ENCODE measurements around the gene SYPL1. TPM values are rescaled to one million over a fixed set of nuclear protein-coding genes. Genes with fewer than 3 reads are reported as not detected.

SYPL1 gene
- total RNA-seq, 1 donor from 2014 or later = 47.2 TPM

GRCh38 chr7:106122713-106123112, 10.6 kb upstream of the SYPL1 start:
- DNase-seq (ENCODE audit: low spot score) = no peak

- DNase-seq (ENCODE audit: low spot score) = no peak
Observed at GRCh38 chr7:106121189-106121810, 9.2 kb upstream of the SYPL1 start.

- DNase-seq (ENCODE audit: low spot score) = no peak
Observed at GRCh38 chr7:106120500-106120899, 8.4 kb upstream of the SYPL1 start.

GRCh38 chr7:106119719-106120118, 7.6 kb upstream of the SYPL1 start:
- DNase-seq (ENCODE audit: low spot score) = no peak

- DNase-seq (ENCODE audit: low spot score) = no peak
Observed at GRCh38 chr7:106117786-106118544, 5.9 kb upstream of the SYPL1 start.

- no peak for DNase-seq (ENCODE audit: low spot score)
Observed at GRCh38 chr7:106116161-106116704, 4.1 kb upstream of the SYPL1 start.

- DNase-seq (ENCODE audit: low spot score) = no peak
Observed at GRCh38 chr7:106114716-106115383, 2.7 kb upstream of the SYPL1 start.

- no peak for DNase-seq (ENCODE audit: low spot score)
Observed at GRCh38 chr7:106112972-106113421, 885 bp upstream of the SYPL1 start.

- DNase-seq (ENCODE audit: low spot score) = no peak
Observed at GRCh38 chr7:106111655-106112117, 426 bp downstream of the SYPL1 start.

- peak; percentile 15 for DNase-seq (ENCODE audit: low spot score)
Observed at GRCh38 chr7:106110885-106111654, 1.0 kb downstream of the SYPL1 start.

- no peak for DNase-seq (ENCODE audit: low spot score)
Observed at GRCh38 chr7:106110238-106110560, 1.9 kb downstream of the SYPL1 start.

GRCh38 chr7:106109521-106110237, 2.4 kb downstream of the SYPL1 start:
- no peak for DNase-seq (ENCODE audit: low spot score)

GRCh38 chr7:106108991-106109390, 3.1 kb downstream of the SYPL1 start:
- no peak for DNase-seq (ENCODE audit: low spot score)

GRCh38 chr7:106104721-106105260, 7.3 kb downstream of the SYPL1 start:
- DNase-seq (ENCODE audit: low spot score) = no peak

GRCh38 chr7:106102387-106102966, 9.6 kb downstream of the SYPL1 start:
- DNase-seq (ENCODE audit: low spot score) = no peak

GRCh38 chr7:106101726-106102125, 10.4 kb downstream of the SYPL1 start:
- no peak for DNase-seq (ENCODE audit: low spot score)

GRCh38 chr7:106100863-106101629, 11.1 kb downstream of the SYPL1 start:
- no peak for DNase-seq (ENCODE audit: low spot score)

GRCh38 chr7:106099539-106099938, 12.6 kb downstream of the SYPL1 start:
- no peak for DNase-seq (ENCODE audit: low spot score)

GRCh38 chr7:106098889-106099288, 13.2 kb downstream of the SYPL1 start:
- DNase-seq (ENCODE audit: low spot score) = no peak

GRCh38 chr7:106095634-106096033, 16.5 kb downstream of the SYPL1 start:
- DNase-seq (ENCODE audit: low spot score) = no peak
